Measurements from ENCODE around the gene MEGF11.

The MEGF11 gene

DNA sequence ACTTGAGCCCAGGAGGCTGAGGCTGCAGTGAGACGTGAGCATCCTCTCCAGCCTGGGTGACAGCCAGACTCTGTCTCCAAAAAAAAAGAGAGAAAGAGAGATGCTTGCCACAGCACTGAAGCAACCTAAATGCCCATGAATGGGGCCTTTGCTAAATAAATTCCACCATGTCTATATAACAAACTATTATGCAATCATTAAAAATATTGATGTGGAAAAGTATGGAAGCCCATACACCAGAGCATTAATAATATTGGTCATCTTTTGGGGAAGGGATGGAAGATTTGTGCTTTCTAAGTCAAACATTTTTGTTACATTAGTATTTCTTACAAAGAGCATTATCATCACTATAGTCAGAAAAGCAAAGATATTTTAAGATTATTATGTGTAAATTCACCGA is 116.6 kb downstream of the MEGF11 start:
- H3K27ac ChIP-seq (ENCODE audit: low read depth, low read length), result no peak overlapping the region
- H3K36me3 ChIP-seq (ENCODE audit: low read length), result no peaks in the 10 kb centered on the region
- no peaks in the 10 kb centered on the region for H3K27me3 ChIP-seq (ENCODE audit: low read length)

DNA sequence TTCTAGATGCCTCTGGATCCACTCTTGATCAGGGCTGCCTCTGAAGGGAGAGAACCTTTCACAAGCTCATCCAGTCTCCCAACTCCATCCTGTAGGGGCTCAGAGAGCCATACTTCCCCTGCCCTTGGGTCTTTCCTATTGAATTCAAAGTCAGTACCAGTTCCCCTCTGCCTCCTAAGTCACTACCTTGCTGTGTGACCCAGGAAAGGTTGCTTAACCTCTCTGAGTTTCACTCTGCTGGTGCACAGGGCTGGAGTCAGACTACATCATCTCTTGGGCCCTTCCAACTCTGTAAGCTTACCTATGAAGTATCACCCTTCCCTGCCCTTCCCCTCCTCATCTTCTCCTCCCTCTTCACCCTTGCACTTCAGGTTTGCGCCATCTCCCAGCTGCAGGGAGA is 117.9 kb downstream of the MEGF11 start:
- Histone ChIP-seq H3K9me3 (ENCODE audit: insufficient read depth, low read length) (no peaks in the 10 kb centered on the region), H3K27ac (ENCODE audit: low read depth, low read length) (no peak overlapping the region), H3K27me3 (ENCODE audit: low read length) (no peaks in the 10 kb centered on the region), H2AFZ (ENCODE audit: low read depth, low read length, severe bottlenecking) (no peak overlapping the region), H4K20me1 (ENCODE audit: low read depth, low read length) (no peaks in the 10 kb centered on the region), H3F3A (ENCODE audit: insufficient read depth) (peaks cover 42% of the 10 kb centered on the region), H3K36me3 (ENCODE audit: low read length) (no peaks in the 10 kb centered on the region), H3K4me3 (ENCODE audit: insufficient read depth, low read length, poor library complexity, severe bottlenecking) (no peak overlapping the region), H3K4me2 (ENCODE audit: low read depth, low read length, poor library complexity, severe bottlenecking) (no peak overlapping the region), H3K79me2 (ENCODE audit: insufficient read depth, low read length) (no peaks in the 10 kb centered on the region), H3K9me2 (replicated peaks; ENCODE audit: insufficient read depth, low read length) (no peaks in the 10 kb centered on the region), H3K9ac (ENCODE audit: low read length) (no peak overlapping the region)
- TF ChIP-seq, protein P1, sequence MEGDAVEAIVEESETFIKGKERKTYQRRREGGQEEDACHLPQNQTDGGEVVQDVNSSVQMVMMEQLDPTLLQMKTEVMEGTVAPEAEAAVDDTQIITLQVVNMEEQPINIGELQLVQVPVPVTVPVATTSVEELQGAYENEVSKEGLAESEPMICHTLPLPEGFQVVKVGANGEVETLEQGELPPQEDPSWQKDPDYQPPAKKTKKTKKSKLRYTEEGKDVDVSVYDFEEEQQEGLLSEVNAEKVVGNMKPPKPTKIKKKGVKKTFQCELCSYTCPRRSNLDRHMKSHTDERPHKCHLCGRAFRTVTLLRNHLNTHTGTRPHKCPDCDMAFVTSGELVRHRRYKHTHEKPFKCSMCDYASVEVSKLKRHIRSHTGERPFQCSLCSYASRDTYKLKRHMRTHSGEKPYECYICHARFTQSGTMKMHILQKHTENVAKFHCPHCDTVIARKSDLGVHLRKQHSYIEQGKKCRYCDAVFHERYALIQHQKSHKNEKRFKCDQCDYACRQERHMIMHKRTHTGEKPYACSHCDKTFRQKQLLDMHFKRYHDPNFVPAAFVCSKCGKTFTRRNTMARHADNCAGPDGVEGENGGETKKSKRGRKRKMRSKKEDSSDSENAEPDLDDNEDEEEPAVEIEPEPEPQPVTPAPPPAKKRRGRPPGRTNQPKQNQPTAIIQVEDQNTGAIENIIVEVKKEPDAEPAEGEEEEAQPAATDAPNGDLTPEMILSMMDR (IDR thresholded peaks at IDR 0.05; ENCODE audit: insufficient read depth, low read length, poor library complexity, severe bottlenecking), result no peak
- TF ChIP-seq EZH2phosphoT487 (conservative IDR thresholded peaks at IDR 0.05; ENCODE audit: low read length), result no peak

More for the DNA sequence above, 116.6 kb downstream of the MEGF11 start:
- no peaks in the 10 kb centered on the region for H4K20me1 ChIP-seq (ENCODE audit: low read depth, low read length)
- H3K9ac ChIP-seq (ENCODE audit: low read length), result no peak overlapping the region
- no peak overlapping the region for H3K4me2 ChIP-seq (ENCODE audit: low read depth, low read length, poor library complexity, severe bottlenecking)
- H2AFZ ChIP-seq (ENCODE audit: low read depth, low read length, severe bottlenecking), result no peak overlapping the region
- no peaks in the 10 kb centered on the region for H3K79me2 ChIP-seq (ENCODE audit: insufficient read depth, low read length)
- no peaks in the 10 kb centered on the region for H3K9me2 ChIP-seq (replicated peaks; ENCODE audit: insufficient read depth, low read length)
- TF ChIP-seq, protein P1 (IDR thresholded peaks at IDR 0.05; ENCODE audit: insufficient read depth, low read length, poor library complexity, severe bottlenecking), result no peak
- no peak for TF ChIP-seq EZH2phosphoT487 (conservative IDR thresholded peaks at IDR 0.05; ENCODE audit: low read length)
- peaks cover 42% of the 10 kb centered on the region for H3F3A ChIP-seq (ENCODE audit: insufficient read depth)
- H3K4me3 ChIP-seq (ENCODE audit: insufficient read depth, low read length, poor library complexity, severe bottlenecking), result no peak overlapping the region
- H3K9me3 ChIP-seq (ENCODE audit: insufficient read depth, low read length), result no peaks in the 10 kb centered on the region

DNA sequence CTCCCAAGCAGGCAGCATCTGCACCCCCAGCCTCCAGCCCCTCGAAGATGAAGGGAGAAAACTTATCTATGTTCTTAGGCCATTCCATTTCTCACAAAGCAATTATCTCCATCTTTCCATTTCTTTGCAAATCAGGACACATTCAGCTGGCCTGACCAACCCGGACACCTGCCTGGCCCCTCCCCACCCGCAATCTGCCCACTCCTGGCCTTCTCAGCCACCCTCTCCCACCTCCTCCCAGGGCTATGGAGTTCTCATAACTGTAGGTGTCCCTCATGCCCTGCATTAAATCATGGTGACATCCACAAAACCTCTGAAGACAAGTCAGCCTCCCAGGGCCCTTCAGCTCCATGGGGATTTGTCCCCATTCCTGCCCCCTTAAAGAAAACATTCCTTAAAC is 119.3 kb downstream of the MEGF11 start:
- no peak overlapping the region for H3K9ac ChIP-seq (ENCODE audit: low read length)
- no peaks in the 10 kb centered on the region for H3K27me3 ChIP-seq (ENCODE audit: low read length)

More for the DNA sequence above, 119.3 kb downstream of the MEGF11 start:
- Histone ChIP-seq H3K27ac (ENCODE audit: low read depth, low read length) (no peak overlapping the region), H3K79me2 (ENCODE audit: insufficient read depth, low read length) (no peaks in the 10 kb centered on the region), H4K20me1 (ENCODE audit: low read depth, low read length) (no peaks in the 10 kb centered on the region), H3K4me3 (ENCODE audit: insufficient read depth, low read length, poor library complexity, severe bottlenecking) (no peak overlapping the region), H2AFZ (ENCODE audit: low read depth, low read length, severe bottlenecking) (no peak overlapping the region), H3K4me2 (ENCODE audit: low read depth, low read length, poor library complexity, severe bottlenecking) (no peak overlapping the region), H3K36me3 (ENCODE audit: low read length) (no peaks in the 10 kb centered on the region), H3K9me2 (replicated peaks; ENCODE audit: insufficient read depth, low read length) (no peaks in the 10 kb centered on the region), H3F3A (ENCODE audit: insufficient read depth) (peaks cover 30% of the 10 kb centered on the region), H3K9me3 (ENCODE audit: insufficient read depth, low read length) (no peaks in the 10 kb centered on the region)
- TF ChIP-seq EZH2phosphoT487 (conservative IDR thresholded peaks at IDR 0.05; ENCODE audit: low read length), result no peak
- TF ChIP-seq, protein P1 (IDR thresholded peaks at IDR 0.05; ENCODE audit: insufficient read depth, low read length, poor library complexity, severe bottlenecking), result no peak
